Measurements from ENCODE around the gene RBCK1.

GRCh38 chr20:367486-367887, 40.6 kb upstream of the RBCK1 start:
- TF ChIP-seq, protein P1, sequence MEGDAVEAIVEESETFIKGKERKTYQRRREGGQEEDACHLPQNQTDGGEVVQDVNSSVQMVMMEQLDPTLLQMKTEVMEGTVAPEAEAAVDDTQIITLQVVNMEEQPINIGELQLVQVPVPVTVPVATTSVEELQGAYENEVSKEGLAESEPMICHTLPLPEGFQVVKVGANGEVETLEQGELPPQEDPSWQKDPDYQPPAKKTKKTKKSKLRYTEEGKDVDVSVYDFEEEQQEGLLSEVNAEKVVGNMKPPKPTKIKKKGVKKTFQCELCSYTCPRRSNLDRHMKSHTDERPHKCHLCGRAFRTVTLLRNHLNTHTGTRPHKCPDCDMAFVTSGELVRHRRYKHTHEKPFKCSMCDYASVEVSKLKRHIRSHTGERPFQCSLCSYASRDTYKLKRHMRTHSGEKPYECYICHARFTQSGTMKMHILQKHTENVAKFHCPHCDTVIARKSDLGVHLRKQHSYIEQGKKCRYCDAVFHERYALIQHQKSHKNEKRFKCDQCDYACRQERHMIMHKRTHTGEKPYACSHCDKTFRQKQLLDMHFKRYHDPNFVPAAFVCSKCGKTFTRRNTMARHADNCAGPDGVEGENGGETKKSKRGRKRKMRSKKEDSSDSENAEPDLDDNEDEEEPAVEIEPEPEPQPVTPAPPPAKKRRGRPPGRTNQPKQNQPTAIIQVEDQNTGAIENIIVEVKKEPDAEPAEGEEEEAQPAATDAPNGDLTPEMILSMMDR (IDR thresholded peaks at IDR 0.05): no peak
- TF ChIP-seq EZH2 (IDR thresholded peaks at IDR 0.05; ENCODE audit: borderline replicate concordance, insufficient read depth, low read depth, low read length, poor library complexity, severe bottlenecking): no peak

All from B cell (primary cell).